HG03039 (cell line): Measurements from ENCODE around the gene EFNB1.
"Not testable (repeated sequence)": the region's sequence is repeated elsewhere in the genome, so short reads cannot be mapped to it uniquely, and the experiment has no call there.

Source experiments
- ATAC-seq: cut with Tn5 transposase; IDR thresholded peaks from one replicate; pipeline ENCODE4 v1.9.1; 2021; ENCODE audit warnings: mild to moderate bottlenecking, moderate library complexity; ENCODE audit not compliant: unreplicated experiment

EFNB1 gene

DNA sequence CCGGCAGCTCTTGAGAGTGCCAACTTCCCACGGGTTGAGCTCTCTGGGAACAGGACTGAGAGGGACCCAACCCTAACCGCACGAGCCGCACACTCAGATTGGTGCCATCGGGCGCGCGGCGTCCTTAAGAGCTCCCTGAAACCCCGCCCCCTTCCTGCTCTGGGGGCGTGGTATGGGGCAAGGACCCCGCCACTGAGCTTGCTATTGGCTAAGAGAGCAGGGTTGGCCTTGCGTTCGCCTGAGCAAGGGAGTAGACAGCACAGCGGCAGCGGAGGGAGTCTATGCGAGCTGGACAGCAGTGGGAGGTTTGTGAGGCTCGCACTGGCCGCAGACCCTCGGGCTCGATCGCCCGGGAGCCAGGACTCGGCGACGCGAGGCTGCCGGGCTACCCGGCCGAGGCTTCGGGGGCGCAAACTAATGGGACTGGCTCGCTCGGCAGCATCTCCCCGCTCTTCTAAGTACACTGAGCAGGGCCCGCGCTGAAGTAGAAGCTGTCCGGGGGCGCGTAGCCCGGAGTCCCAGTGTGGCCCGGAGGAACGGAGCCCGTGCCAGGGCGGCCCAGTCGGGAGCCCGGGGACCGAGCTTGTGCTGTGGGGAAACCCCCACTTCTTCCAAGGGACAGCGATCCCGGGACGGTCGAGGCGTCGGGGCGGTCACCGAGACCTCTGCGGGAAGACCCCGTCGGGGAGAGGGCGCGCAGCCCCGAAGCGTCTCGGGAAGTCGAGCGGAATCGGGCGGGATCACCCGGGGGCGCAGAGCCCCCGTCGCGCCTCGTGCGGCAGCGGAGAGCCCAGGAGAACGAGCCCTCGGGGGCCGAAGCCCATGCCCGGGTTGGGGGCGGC lies at the start of gene EFNB1:
TSS of gene EFNB1 (plus strand) at position 282 of the 842 bp plus-strand sequence. CDS start 756 bp downstream, outside the sequence.
- ATAC-seq = peak; percentile 97

DNA sequence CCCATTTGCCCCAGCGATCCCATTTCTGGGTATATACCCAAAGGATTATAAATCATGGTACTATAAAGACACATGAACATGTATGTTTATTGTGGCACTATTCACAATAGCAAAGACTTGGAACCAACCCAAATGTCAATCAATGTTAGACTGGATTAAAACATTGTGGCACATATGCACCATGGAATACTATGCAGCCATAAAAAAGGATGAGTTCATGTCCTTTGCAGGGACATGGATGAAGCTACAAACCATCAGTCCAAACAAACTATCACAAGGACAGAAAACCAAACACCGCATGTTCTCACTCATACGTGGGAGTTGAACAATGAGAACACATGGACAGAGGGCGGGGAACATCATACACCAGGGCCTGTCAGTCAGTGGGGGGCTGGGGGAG lies 47.5 kb upstream of the EFNB1 start:
- ATAC-seq = not testable (repeated sequence)

DNA sequence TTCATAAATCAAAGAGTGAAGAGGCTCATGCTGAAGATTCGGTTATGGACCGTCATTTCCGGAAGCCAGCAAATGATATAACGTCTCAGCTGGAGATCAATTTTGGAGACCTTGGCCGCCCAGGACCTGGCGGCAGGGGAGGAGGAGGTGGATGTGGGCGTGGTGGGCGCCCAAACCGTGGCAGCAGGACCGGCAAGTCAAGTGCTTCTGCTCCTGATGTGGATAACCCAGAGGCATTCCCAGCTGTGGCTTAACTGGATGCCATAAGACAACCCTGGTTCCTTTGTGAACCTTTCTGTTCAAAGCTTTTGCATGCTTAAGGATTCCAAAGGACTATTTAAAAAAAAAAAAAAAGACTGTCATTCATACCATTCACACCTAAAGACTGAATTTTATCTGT lies 44.0 kb upstream of the EFNB1 start:
- ATAC-seq = no peak

DNA sequence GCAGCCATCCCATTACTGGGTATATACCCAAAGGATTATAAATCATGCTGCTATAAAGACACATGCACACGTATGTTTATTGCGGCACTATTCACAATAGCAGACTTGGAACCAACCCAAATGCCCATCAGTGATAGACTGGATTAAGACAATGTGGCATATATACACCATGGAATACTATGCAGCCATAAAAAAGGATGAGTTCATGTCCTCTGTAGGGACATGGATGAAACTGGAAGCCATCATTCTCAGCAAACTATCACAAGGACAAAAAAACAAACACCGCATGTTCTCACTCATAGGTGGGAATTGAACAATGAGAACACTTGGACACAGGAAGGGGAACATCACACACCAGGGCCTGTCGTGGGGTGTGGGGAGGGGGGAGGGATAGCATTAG lies 42.2 kb upstream of the EFNB1 start:
- ATAC-seq = not testable (repeated sequence)

DNA sequence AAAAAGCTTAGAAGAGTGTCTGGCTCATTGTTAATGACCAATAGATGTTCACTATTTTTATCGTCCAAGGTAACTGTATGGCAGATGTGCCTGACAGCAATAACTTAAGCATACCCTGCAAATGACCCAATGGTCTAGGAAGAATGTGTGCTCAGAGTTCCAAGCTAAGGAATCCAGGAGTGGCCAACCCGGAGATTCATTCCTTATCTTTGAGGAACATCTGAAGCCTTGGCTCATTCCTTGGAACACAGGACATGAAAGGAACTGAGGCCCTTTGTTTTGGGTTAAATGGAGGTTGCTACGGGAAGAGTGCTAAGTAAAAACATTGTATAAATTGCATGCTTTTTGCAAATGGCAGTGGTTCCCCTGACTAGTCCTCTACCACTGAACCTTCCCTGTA lies 38.9 kb upstream of the EFNB1 start:
- ATAC-seq = no peak

DNA sequence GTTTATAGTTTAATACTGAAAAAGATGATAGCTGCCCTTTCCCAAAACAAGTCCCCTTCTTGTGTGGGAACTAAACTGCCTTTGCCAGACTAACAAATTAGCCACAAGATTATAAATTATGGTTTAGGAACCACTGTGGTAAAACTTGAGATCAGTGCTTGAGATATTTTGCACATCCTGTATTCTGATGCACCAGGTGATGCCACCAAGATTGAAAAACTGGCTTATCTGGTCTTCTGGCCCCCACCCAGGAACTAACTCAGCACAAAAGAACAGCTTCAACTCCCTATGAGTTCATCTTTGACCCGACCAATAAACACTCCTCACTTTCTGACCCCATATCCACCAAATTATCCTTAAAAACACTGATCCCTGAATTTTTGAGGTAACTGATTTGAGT lies 36.7 kb upstream of the EFNB1 start:
- ATAC-seq = no peak

DNA sequence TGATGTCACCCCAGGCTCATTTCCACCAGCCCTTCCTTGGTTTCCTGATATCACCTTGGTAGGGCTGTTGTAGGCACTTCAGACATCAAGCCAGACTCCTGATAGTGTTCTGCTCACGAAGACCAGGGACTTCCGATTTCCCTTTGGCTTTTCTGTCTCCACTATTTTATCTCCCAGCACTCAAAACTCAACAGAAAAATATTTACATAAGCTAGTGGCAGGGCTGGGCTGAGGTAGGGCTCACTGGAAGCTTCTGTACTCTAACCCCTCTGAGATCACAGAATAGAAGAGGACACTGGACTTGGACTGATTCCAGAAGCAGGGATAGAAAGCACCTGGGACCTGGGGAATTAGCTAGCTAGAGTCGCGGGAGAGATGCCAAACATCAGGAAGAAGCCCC lies 34.4 kb upstream of the EFNB1 start:
- no peak for ATAC-seq

DNA sequence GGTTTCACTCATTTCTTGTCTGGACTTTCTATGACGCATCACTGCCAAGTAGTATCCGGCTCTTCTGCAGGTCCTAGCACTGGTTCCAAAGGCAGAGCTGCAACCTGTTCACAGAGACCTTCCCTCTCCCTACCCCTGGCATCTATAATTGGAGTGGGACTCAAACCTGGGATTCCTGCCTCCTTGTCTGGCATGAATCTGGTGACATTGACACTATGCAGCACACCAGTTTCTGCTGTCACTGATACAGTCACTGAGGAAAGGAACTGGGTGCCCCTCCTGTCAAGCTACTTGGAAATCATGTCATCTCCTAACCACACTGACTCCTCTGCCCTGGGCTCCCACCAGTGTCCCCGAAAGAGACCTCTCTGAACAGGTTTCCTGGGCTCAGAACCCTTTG lies 33.1 kb upstream of the EFNB1 start:
- no peak for ATAC-seq

DNA sequence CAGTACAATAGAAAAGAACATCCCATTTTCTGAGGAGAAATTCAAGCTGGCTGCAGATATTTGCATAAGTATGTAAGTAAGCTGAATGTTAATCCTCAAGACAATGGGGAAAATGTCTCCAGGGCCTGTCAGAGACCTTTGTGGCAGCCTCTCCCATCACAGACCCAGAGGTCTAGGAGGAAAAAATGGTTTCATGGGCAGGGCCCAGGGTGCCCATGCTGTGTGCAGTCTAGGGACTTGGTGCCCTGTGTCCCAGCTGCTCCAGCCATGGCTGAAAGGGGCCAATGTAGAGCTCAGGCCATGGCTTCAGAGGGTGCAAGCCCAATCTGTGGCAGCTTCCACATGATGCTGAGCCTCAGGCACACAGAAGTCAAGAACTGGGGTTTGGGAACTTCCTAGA lies 30.4 kb upstream of the EFNB1 start:
- ATAC-seq = not testable (repeated sequence)

DNA sequence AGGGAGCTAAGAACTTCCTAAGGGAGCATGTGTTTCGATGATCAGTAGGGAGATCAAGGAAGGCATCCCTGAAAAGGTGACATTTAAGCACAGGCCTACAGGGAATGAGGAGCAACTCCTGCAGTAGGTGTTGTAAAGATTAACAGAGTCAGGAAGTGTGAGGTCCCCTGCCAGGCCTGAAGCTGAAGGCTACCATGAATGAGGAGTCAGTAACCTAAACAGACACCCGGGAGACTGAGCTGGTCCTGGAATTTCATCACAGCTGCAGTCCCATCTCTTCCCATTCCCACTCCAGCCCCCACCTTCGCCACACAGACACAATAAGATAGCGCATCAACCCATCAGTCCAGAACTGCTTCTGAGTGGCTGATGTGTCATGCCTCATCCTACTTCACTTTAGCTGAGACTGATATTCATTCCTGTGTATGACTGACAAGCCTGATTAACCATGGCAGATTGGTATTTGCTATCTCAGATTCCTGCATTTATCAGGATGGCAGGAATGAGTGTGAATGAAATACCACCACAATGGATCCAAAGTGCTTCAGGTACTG lies 27.0 kb upstream of the EFNB1 start:
- no peak for ATAC-seq

DNA sequence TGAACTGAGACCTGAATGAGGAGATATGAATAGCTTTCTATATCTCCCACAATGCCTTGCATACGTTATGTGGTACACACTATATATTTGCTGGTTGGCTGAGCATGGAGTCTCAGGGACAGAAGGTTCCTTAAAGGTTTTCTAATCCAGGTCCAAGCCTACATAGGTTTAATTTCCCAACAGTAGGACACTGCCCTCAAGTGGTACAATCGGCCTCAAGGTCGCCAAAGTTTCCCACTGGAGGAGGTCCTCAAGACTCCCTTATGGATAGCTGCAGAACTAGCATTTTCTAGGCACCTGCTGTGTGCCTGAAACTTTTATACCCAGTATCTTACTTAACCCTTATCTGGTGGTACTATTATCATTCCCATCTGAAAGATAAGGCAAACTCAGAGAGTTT lies 21.0 kb upstream of the EFNB1 start:
- ATAC-seq = no peak

DNA sequence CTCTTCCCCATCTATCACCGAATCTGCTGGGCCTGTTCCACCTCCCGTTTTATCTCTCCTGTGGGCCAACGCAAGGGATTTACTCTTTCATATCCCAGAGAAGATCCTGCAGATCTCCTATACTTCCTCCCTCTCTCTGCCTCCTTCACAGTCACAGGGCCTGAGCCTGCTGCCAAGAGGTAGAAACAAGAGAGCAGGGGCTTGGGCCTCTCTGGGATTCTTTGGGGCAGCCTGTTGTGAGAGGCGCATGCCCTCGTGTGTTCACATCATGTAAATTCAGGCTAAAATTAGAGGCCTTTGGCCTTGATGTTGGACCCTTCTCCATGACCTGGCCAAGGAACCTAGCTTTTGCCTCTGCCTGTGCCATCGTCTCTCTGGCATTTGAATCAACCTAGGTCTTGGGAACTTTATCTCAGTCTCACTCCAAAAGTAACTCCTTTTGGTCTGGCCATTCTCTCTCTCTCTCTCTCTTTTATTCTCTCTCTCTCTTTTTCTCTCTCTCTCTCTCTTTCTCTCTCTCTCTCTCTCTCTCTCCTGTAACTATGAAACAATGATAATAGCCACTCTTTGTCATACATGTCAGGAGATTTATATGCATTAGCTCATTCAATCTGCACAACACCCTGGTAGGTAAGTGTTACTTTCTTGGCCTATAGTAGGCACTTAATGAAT lies 20.0 kb upstream of the EFNB1 start:
- no peak for ATAC-seq

DNA sequence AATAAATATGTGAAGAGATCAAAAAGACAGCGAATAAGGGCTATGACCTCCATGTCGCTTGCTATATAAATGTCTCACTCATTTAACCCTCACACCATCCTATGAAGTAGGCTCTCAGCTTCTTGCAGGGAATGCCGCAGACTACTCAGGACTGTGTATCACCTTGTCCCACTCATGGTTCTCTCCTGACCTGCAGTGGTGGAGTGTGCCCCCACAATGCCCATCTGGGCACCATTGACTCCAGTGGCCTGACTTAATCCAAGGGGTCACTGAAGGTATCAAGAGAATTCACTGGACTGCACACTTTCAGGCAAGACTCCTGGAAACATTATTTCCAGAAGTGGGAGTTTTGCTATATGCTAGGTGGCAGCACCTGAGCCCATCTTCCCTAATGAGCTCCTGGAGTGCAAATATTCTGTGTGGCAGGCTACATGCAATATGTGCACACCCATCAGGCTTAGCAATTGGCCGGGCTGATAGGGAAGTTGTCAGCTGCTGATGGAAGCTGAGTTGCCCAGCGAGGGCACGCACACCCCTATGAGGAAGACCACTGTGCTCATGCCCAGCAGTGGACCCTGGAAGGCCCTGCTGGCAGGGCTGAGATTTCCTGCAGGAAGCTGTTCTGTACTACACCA lies 8.2 kb upstream of the EFNB1 start:
- ATAC-seq = no peak

DNA sequence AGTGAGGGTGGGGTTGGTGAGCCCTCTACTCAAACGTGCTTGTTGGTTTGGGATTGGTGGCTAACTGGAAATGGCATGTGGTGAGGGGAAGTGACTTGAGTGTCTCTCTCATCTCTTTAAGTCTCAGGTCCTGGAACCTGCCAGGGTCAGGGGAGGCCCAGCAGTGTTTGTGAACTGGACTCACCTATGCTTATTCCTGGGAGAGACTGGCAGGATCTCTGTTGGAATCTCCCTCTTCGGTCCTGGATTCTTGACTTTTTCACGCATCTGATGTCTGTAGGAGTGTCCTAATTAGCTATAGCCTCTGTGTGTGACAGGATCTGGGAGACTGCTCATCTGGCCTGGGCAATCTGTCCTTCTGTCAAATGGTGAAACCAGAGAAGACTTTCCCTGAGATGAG lies 7.2 kb upstream of the EFNB1 start:
- no peak for ATAC-seq

DNA sequence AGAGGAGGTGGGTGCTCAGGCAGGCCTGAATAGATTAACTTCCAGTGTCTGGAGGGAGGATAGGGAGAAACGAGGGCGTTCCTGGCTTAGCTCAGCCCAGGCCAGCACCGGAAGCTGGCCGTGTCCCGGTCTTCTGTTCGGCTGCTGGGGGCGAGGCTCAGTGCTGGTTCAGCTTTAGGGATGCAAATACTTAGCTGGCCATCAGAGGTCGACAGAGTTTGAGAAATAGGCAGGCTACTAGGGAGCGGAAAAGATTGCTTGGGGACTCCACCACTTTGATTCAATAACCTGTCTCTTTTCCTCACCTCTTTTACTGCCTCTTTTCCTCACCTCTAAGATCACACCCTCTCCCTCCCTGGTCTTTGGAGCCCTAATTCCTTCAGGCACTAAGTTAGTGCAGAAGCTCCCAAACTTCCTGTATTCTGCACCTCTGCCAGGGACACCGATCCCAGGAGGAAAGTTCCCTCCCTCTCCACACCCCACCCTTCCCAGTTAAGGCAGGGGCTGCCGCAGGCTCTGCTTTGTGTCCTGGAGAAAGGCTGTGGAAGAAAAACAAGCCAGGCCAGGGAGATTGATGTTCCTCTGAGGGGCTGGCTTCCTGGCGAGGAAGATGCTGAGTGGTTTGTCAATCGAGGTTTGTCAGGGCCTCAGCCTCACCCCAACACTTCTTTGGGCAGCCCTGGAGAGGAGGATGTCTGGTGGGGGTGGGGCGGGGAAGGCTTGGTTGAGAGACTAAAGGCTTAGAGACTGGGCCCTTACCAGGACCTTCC lies 6.0 kb upstream of the EFNB1 start:
- no peak for ATAC-seq

DNA sequence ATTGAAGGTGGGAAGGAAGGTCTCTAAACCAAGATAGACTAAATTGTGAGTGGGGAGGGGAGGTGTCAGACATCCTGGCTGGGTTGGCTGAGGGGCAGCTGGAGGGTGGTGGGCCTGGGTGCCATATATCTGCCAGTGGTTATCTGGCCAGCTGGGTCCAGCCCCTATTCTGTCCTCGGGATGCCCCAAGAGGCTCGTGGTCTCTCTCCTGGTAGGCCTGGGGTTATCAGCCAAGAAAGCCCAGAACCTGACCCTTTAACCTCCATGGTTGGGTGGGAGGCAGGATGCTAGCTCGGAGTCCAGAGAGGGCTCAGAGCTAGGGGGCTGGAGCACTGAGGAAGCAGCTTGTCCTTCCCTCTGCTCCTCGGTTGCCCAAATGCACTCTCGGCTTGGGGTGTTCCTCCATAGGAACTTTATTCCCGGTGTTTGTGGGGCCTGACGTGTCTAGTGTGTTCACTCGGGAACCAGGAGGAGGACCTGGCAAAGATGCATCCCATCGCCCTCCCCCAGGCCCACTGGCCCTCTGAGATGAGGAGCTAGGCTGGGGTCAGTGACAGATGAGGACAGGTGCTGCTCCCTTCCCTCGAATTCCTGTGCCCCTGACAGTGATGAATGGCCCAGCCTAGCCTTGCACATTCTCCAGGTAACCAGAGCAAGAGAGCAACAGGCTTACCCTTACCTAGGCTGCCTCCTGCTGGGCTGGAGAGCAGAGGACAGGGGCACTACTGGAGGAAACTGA lies 5.2 kb upstream of the EFNB1 start:
- no peak for ATAC-seq

DNA sequence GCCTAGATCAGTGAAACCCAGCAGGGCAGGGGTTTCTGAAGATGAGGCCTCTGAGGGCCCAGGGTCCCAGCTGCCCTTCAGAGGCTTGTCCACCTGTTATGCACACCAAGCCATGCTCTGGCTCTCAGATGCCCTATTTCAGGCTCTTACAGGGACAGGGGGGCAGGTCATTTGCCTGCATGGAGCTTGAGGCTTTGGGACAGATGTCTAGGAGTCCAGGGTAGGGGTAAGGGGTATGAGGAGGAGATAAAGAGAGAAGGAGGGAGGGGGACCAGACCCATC lies 4.7 kb upstream of the EFNB1 start:
- ATAC-seq = no peak

DNA sequence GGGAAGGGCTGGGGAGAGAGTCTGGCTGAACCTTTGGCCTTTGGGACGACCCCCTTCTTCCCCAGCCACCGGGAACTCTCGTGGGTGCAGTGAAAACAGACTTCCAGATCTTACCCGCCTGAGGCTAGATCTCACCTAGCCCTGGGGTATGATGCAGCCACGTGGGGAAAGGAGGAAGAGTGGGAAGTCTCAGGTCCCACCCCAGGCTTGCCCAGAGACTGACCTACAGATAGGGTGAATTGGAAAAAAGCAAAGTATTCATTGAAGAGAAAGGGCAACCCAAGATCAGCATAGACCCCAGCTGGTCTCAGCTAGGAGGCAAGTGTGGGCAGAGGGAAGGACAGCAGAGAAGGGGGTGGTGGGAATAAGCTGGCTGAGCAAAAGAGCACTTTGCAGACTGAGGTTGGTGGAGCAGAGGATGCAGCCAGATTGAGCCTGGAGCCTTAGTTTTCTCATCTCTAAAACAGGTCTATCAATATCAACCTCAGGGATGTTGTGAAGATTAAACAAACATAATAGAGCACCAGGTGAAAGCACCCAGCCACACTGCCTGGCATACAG lies 4.2 kb upstream of the EFNB1 start:
- ATAC-seq = no peak

DNA sequence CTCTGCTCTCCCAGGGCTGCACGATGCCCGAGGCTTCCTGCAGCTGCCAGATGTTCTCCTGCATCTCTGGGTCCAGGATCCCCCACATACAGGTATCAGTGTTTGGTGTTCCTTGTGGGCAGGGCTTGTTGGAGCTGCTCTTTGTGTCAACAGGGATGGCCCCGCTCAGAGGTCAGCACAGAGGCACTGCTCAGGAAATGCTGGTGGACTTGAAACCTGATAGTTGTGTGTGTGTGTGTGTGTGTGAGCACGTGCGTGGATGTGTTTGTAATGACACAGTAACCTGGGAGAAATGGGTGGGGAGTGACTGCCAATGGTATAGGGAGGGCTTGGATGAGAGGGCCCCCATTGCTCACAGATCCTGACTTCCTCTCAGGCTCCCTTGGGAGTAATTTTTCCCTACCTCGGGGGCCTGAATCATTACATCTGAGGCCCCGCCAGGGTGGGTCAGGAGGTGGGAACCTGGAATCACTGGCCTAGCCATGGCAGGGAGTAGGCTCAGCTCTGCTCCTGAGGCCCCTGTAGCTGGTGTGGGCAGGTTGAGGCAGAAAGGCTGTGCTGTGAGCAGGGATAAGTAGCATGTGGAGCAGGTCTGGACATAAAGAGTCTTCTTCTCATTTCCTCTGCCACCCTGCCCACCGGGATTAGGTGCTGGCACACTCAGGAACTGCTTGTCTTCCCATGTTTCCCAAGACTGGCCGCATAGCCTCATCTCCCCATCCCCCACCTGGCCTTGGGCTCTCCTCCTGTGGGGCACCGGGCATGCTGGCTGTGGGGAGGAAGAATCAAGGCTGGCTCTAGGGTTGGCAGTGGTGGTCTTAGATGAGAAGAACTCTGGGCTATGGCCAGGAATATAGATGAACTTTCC lies 2.5 kb upstream of the EFNB1 start:
- ATAC-seq = no peak
